ENCODE results near the gene NIPAL3. TPM values are rescaled to one million over a fixed set of nuclear protein-coding genes. Genes with fewer than 3 reads are reported as not detected.
"Not testable (repeated sequence)": the region's sequence is repeated elsewhere in the genome, so short reads cannot be mapped to it uniquely, and the experiment has no call there.

Gene NIPAL3
- total RNA-seq, 1 experiment from 2014 or later: 11.2 TPM

DNA sequence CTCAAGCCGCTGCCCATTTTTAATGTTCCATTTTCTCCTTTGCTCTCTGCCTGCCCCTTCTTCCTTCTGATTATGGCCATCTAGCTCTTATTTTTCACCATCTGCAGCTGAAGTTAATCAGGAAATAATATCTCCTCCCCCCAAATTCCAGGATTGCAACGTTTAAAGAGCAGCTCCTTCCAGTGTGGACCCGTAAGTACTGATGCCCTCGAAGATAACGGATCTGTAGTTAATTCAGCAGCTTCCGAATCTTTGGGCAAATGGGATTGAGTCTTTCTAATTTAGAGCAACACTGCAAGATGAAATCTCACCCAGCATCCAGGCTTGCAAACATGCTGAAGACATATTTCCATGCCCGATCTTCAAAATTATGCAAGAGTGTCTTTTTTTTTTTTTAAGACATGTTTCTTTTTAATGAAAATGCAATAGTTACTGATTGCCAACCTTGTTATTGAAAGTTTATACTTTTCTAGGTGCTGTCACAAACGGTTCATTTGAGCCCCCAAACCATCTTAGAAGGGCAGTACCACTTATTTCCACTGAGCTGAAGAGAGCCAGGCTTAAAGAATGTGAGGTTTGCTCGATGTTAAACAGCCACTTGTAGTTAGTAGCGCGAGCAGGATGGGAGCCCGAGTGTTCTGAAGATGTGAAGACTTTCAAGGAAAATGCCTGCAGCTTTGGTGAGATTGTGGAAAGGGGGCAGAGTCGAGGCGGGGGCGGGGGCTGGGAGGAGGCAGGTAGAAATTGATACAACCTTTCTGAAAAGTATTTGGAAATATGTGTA is 76.2 kb downstream of the NIPAL3 start:
- CTCF ChIA-PET: interaction anchor here (0.5 to 2.8 kb wide), 8 partner anchors 9 to 496 kb away, joined by 3 to 14 read pairs (median 6); partner anchors contain the start of gene NIPAL3
- no peak overlapping the region for H3K4me3 Mint-ChIP-seq
- no peak for DNase-seq (ENCODE audit: low spot score)
- no peak overlapping the region for H3K27ac Mint-ChIP-seq
- peaks cover 26% of the 10 kb centered on the region for H3K9me3 Mint-ChIP-seq
- H3K27me3 Mint-ChIP-seq (ENCODE audit: low read depth): peaks cover 7% of the 10 kb centered on the region
- peaks cover 24% of the 10 kb centered on the region for H3K36me3 Mint-ChIP-seq
- POLR2A ChIA-PET: no interaction called here
- H3K4me1 Mint-ChIP-seq: peaks cover 5% of the 10 kb centered on the region; the same call in 1 of the 2 replicates
- TF ChIP-seq EMX1 (CRISPR knock-in tag; IDR thresholded peaks at IDR 0.05) (no peak), MXD4 (CRISPR knock-in tag; IDR thresholded peaks at IDR 0.05; ENCODE audit: borderline replicate concordance) (no peak), RORB (CRISPR knock-in tag; IDR thresholded peaks at IDR 0.05) (no peak), TP53 (CRISPR knock-in tag; IDR thresholded peaks at IDR 0.05) (no peak), ZMAT4 (CRISPR knock-in tag; IDR thresholded peaks at IDR 0.05) (no peak), ZBTB43 (CRISPR knock-in tag; IDR thresholded peaks at IDR 0.05) (no peak), ZNF232 (CRISPR knock-in tag; IDR thresholded peaks at IDR 0.05) (no peak), TCF7 (CRISPR knock-in tag; IDR thresholded peaks at IDR 0.05; ENCODE audit: low read depth) (no peak), RELA (CRISPR knock-in tag; IDR thresholded peaks at IDR 0.05; ENCODE audit: borderline replicate concordance) (no peak), NFE2L1 (CRISPR knock-in tag; IDR thresholded peaks at IDR 0.05) (no peak), ARID4B (CRISPR knock-in tag; IDR thresholded peaks at IDR 0.05; ENCODE audit: borderline replicate concordance) (no peak), FOXJ3 (CRISPR knock-in tag; IDR thresholded peaks at IDR 0.05; ENCODE audit: borderline replicate concordance) (no peak), SMAD4 (CRISPR knock-in tag; IDR thresholded peaks at IDR 0.05) (no peak), IRF2 (CRISPR knock-in tag; IDR thresholded peaks at IDR 0.05; ENCODE audit: borderline replicate concordance, low read depth) (no peak), JAZF1 (CRISPR knock-in tag; IDR thresholded peaks at IDR 0.05) (no peak)
- TF ChIP-seq, protein P1, sequence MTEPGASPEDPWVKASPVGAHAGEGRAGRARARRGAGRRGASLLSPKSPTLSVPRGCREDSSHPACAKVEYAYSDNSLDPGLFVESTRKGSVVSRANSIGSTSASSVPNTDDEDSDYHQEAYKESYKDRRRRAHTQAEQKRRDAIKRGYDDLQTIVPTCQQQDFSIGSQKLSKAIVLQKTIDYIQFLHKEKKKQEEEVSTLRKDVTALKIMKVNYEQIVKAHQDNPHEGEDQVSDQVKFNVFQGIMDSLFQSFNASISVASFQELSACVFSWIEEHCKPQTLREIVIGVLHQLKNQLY (CRISPR knock-in tag; IDR thresholded peaks at IDR 0.05): no peak
- TF ChIP-seq, protein P2, sequence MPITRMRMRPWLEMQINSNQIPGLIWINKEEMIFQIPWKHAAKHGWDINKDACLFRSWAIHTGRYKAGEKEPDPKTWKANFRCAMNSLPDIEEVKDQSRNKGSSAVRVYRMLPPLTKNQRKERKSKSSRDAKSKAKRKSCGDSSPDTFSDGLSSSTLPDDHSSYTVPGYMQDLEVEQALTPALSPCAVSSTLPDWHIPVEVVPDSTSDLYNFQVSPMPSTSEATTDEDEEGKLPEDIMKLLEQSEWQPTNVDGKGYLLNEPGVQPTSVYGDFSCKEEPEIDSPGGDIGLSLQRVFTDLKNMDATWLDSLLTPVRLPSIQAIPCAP (CRISPR knock-in tag; IDR thresholded peaks at IDR 0.05): no peak
- peak; percentile 76 for ATAC-seq

GRCh38 chr1:24492935-24493334 is 77.3 kb downstream of the NIPAL3 start:
- H3K27ac Mint-ChIP-seq; H3K27me3 Mint-ChIP-seq (ENCODE audit: low read depth); H3K4me3 Mint-ChIP-seq; POLR2A ChIA-PET; H3K4me1 Mint-ChIP-seq; ATAC-seq; DNase-seq (ENCODE audit: low spot score): not testable (repeated sequence)
- Mint-ChIP-seq H3K36me3 (peaks cover 24% of the 10 kb centered on the region), H3K9me3 (peaks cover 26% of the 10 kb centered on the region)
- CTCF ChIA-PET: interaction anchor here (1.7 to 2.8 kb wide), 2 partner anchors 77 to 101 kb away, joined by 5 to 14 read pairs; partner anchors contain the start of gene NIPAL3
